ENCODE measurements around the gene PADI3. TPM values are rescaled to one million over a fixed set of nuclear protein-coding genes. Genes with fewer than 3 reads are reported as not detected.

The PADI3 gene
- 0.71 to 1.2 TPM (median 0.95 TPM) in 5 replicates for total RNA-seq (2022; extraction: Qiagen RNA extraction)

GRCh38 chr1:17248781-17249180 is at the start of gene PADI3:
Gene PADI3 (plus strand): TSS chr1:17249098. CDS start chr1:17249138, 40 bp downstream.

GRCh38 chr1:17204546-17205440 is 44.1 kb upstream of the PADI3 start, which contains the start of gene PADI1:
Gene PADI1 (plus strand): TSS chr1:17205128. CDS start chr1:17205218, 90 bp downstream.

GRCh38 chr1:17307946-17308345 is 59.0 kb downstream of the PADI3 start, which contains the start of gene PADI4:
Gene PADI4 (plus strand): TSS chr1:17308197. CDS start chr1:17308223, 26 bp downstream.

Other genes starting within 250 kb of the PADI3 start
- gene ATP13A2, start 237.2 kb upstream of the PADI3 start, total RNA-seq (2022; extraction: Qiagen RNA extraction), result 24.1 to 30.0 TPM (median 27.4 TPM) in 5 replicates
- 96.8 to 109 TPM (median 108 TPM) in 5 replicates for gene SDHB, start 195.1 kb upstream of the PADI3 start, total RNA-seq (2022; extraction: Qiagen RNA extraction)
- gene PADI2, start 129.6 kb upstream of the PADI3 start, total RNA-seq (2022; extraction: Qiagen RNA extraction), result 0.89 to 1.2 TPM (median 1.00 TPM) in 5 replicates
- gene PADI1, start 44.0 kb upstream of the PADI3 start, total RNA-seq (2022; extraction: Qiagen RNA extraction), result 0.98 to 1.7 TPM (median 1.2 TPM) in 5 replicates
- gene PADI4, start 59.1 kb downstream of the PADI3 start, total RNA-seq (2022; extraction: Qiagen RNA extraction), result not detected in 5 replicates
- not detected in 5 replicates for gene PADI6, start 123.1 kb downstream of the PADI3 start, total RNA-seq (2022; extraction: Qiagen RNA extraction)
- 50.8 to 59.0 TPM (median 54.1 TPM) in 5 replicates for gene RCC2, start 190.6 kb downstream of the PADI3 start, total RNA-seq (2022; extraction: Qiagen RNA extraction)

Data from A549 treated with Hydrocortisone at 1 μM for 4 hours (cell line).